ENCODE results near the gene PRMT6. TPM values are rescaled to one million over a fixed set of nuclear protein-coding genes. Genes with fewer than 3 reads are reported as not detected.

The PRMT6 gene
- total and polyA plus RNA-seq, 2 of the 4 experiments (the other 2 are of a cell fraction): 12.5 to 15.4 TPM

Other genes with a start within 250 kb of the PRMT6 start
- gene NTNG1, start 84.4 kb downstream of the PRMT6 start, total RNA-seq (2012; rRNA removed): 2.3 and 2.8 TPM in 2 replicates
- gene NTNG1, start 84.4 kb downstream of the PRMT6 start, polyA plus RNA-seq (2012; rRNA removed): 0.95 and 1.2 TPM in 2 replicates